HG03103 (cell line): ENCODE measurements around the gene TUBA3D.
A peak's percentile ranks its signal among the peaks of the same experiment; 100 is the strongest.
"Not testable (repeated sequence)": the region's sequence is repeated elsewhere in the genome, so short reads cannot be mapped to it uniquely, and the experiment has no call there.

Experiments used
- ATAC-seq: cut with Tn5 transposase; IDR thresholded peaks from one replicate; pipeline ENCODE4 v1.9.1; 2021; ENCODE audit warnings: low read depth; ENCODE audit not compliant: unreplicated experiment

The TUBA3D gene

GRCh38 chr2:131475831-131476230 is at the start of gene TUBA3D:
TUBA3D (plus strand) TSS chr2:131476119; CDS start chr2:131476200, 81 bp downstream.
- ATAC-seq, result no peak

- peak; percentile 58 for ATAC-seq
Measured at GRCh38 chr2:131426727-131427126, 49.2 kb upstream of the TUBA3D start.

GRCh38 chr2:131431336-131431735 is 44.6 kb upstream of the TUBA3D start:
- no peak for ATAC-seq

GRCh38 chr2:131440742-131441468 is 35.0 kb upstream of the TUBA3D start:
- peak; percentile 73 for ATAC-seq

GRCh38 chr2:131444736-131445514 is 31.0 kb upstream of the TUBA3D start:
- not testable (repeated sequence) for ATAC-seq

- not testable (repeated sequence) for ATAC-seq
Measured at GRCh38 chr2:131445515-131445797, 30.5 kb upstream of the TUBA3D start.

GRCh38 chr2:131445896-131446295 is 30.0 kb upstream of the TUBA3D start:
- ATAC-seq, result no peak

GRCh38 chr2:131447981-131448380 is 27.9 kb upstream of the TUBA3D start:
- ATAC-seq, result not testable (repeated sequence)

GRCh38 chr2:131451265-131451949 is 24.5 kb upstream of the TUBA3D start:
- ATAC-seq, result peak; percentile 87

- not testable (repeated sequence) for ATAC-seq
Measured at GRCh38 chr2:131454914-131455313, 21.0 kb upstream of the TUBA3D start.

GRCh38 chr2:131467722-131468121 is 8.2 kb upstream of the TUBA3D start:
- ATAC-seq, result not testable (repeated sequence)

GRCh38 chr2:131470944-131471343 is 5.0 kb upstream of the TUBA3D start:
- ATAC-seq, result not testable (repeated sequence)

GRCh38 chr2:131471624-131472023 is 4.3 kb upstream of the TUBA3D start:
- ATAC-seq, result not testable (repeated sequence)

GRCh38 chr2:131473266-131473665 is 2.7 kb upstream of the TUBA3D start:
- ATAC-seq, result not testable (repeated sequence)

GRCh38 chr2:131476363-131476762 is 444 bp downstream of the TUBA3D start:
- not testable (repeated sequence) for ATAC-seq

- not testable (repeated sequence) for ATAC-seq
Measured at GRCh38 chr2:131477227-131477626, 1.3 kb downstream of the TUBA3D start.

- not testable (repeated sequence) for ATAC-seq
Measured at GRCh38 chr2:131478074-131478849, 2.3 kb downstream of the TUBA3D start.

- not testable (repeated sequence) for ATAC-seq
Measured at GRCh38 chr2:131478850-131479461, 3.0 kb downstream of the TUBA3D start.

GRCh38 chr2:131480351-131480750 is 4.4 kb downstream of the TUBA3D start:
- not testable (repeated sequence) for ATAC-seq
